Activated CD8-positive, alpha-beta memory T cell treated with anti-CD3 and anti-CD28 coated beads, Interleukin-2, amount 10 ng/mL, durations not matched to agents 7 days and 5 days (primary cell): ENCODE results near the gene XYLT1. TPM values are rescaled to one million over a fixed set of nuclear protein-coding genes. Genes with fewer than 3 reads are reported as not detected.

Experiments
- ATAC-seq: fragments of 150-1000 bp; cut with Tn5 transposase; one replicate; pipeline ENCODE4 v1.10.0; 2021; ENCODE audit warnings: moderate library complexity
- CTCF ChIA-PET: fragments of 350-600 bp; sonication (Branson Sonifier 250); formaldehyde crosslinking; loops from one replicate; lab custom pipeline; 2021; ENCODE audit warnings: antibody characterized with exemption; lab: Charles Lee
- DNase-seq: peaks from one replicate; pipeline ENCODE4 v3.0.0-alpha.2; 2020
- H3K27ac Mint-ChIP-seq: one replicate; pipeline ENCODE4 v1.8.0; 2021; ENCODE audit warnings: mild to moderate bottlenecking, mixed read lengths
- H3K27me3 Mint-ChIP-seq: one replicate; pipeline ENCODE4 v1.8.0; 2021; ENCODE audit warnings: mixed read lengths
- H3K36me3 Mint-ChIP-seq: one replicate; pipeline ENCODE4 v1.8.0; 2021; ENCODE audit warnings: mild to moderate bottlenecking, mixed read lengths
- H3K4me1 Mint-ChIP-seq: one replicate; pipeline ENCODE4 v1.8.0; 2021; ENCODE audit warnings: mixed read lengths
- H3K4me3 Mint-ChIP-seq: one replicate; pipeline ENCODE4 v1.8.0; 2021; ENCODE audit warnings: mild to moderate bottlenecking, moderate library complexity, mixed read lengths
- H3K9me3 Mint-ChIP-seq: one replicate; pipeline ENCODE4 v1.8.0; 2022; ENCODE audit warnings: low read depth, mixed read lengths
- total RNA-seq, 2 experiments: library from RNA; stranded (reverse); gene quantifications; one replicate each; pipeline ENCODE4 v1.2.3, GENCODE V29; 2021

Gene XYLT1
- total RNA-seq, 2 experiments from 2014 or later, result 35.7 to 40.9 TPM

DNA sequence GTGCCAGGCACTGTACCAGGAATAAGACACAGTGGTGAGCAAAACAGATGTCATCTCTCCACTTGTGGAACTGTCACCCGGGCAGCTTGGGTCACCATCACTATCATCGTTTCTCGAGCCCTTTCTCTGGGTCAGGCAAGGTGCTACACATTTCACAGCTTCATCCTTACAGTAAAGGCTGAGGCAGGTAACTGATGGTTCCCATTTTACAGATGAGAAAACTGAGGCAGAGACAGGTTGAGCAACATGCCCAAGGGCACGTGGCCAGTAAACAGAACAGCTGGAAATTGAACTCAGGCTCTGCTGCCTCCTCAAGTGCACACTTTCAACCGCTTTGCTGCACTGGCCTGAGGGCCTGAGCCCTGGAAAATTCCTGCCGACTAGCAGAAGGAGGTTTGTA, 294.6 kb downstream of the XYLT1 start:
- ATAC-seq, result no peak
- H3K36me3 Mint-ChIP-seq, result peaks cover 16% of the 10 kb centered on the region

GRCh38 chr16:17173281-17173680, 297.5 kb downstream of the XYLT1 start:
- DNase-seq, result peak; percentile 65
- Mint-ChIP-seq H3K36me3 (peaks cover 17% of the 10 kb centered on the region), H3K4me3 (no peak overlapping the region), H3K27me3 (no peaks in the 10 kb centered on the region), H3K27ac (no peak overlapping the region), H3K4me1 (peaks cover 18% of the 10 kb centered on the region), H3K9me3 (peaks cover 2% of the 10 kb centered on the region)
- CTCF ChIA-PET, result interaction anchor here (0.5 kb wide), 1 partner anchor 118 kb away, joined by 3 read pairs; no protein-coding TSS in a partner anchor
- peak; percentile 33 for ATAC-seq

More for the DNA sequence above, 294.6 kb downstream of the XYLT1 start:
- H3K4me3 Mint-ChIP-seq, result no peak overlapping the region
- CTCF ChIA-PET, result no interaction called here
- H3K9me3 Mint-ChIP-seq, result peaks cover 2% of the 10 kb centered on the region
- H3K4me1 Mint-ChIP-seq, result peaks cover 18% of the 10 kb centered on the region
- H3K27ac Mint-ChIP-seq, result no peak overlapping the region
- no peaks in the 10 kb centered on the region for H3K27me3 Mint-ChIP-seq
- DNase-seq, result no peak

GRCh38 chr16:17171250-17172143, 299.3 kb downstream of the XYLT1 start:
- DNase-seq, result no peak
- Mint-ChIP-seq H3K4me3 (no peak overlapping the region), H3K36me3 (peaks cover 21% of the 10 kb centered on the region), H3K4me1 (peaks cover 18% of the 10 kb centered on the region), H3K27me3 (no peaks in the 10 kb centered on the region), H3K27ac (no peak overlapping the region), H3K9me3 (peaks cover 2% of the 10 kb centered on the region)
- ATAC-seq, result no peak
- CTCF ChIA-PET, result no interaction called here

- peaks cover 16% of the 10 kb centered on the region for H3K36me3 Mint-ChIP-seq
- peaks cover 18% of the 10 kb centered on the region for H3K4me1 Mint-ChIP-seq
- no peak overlapping the region for H3K4me3 Mint-ChIP-seq
- H3K27ac Mint-ChIP-seq, result no peak overlapping the region
- ATAC-seq (no peak), DNase-seq (no peak)
- H3K9me3 Mint-ChIP-seq, result peaks cover 2% of the 10 kb centered on the region
- CTCF ChIA-PET, result no interaction called here
- H3K27me3 Mint-ChIP-seq, result no peaks in the 10 kb centered on the region
Measured at GRCh38 chr16:17170435-17170834, 300.3 kb downstream of the XYLT1 start.

- H3K9me3 Mint-ChIP-seq, result no peaks in the 10 kb centered on the region
- DNase-seq (no peak), ATAC-seq (no peak)
- H3K27ac Mint-ChIP-seq, result no peak overlapping the region
- peaks cover 6% of the 10 kb centered on the region for H3K36me3 Mint-ChIP-seq
- CTCF ChIA-PET, result no interaction called here
- no peak overlapping the region for H3K4me3 Mint-ChIP-seq
- H3K4me1 Mint-ChIP-seq, result peaks cover 10% of the 10 kb centered on the region
- H3K27me3 Mint-ChIP-seq, result no peaks in the 10 kb centered on the region
Measured at GRCh38 chr16:17168181-17168580, 302.6 kb downstream of the XYLT1 start.

GRCh38 chr16:17166095-17166494, 304.7 kb downstream of the XYLT1 start:
- ATAC-seq, result no peak

DNA sequence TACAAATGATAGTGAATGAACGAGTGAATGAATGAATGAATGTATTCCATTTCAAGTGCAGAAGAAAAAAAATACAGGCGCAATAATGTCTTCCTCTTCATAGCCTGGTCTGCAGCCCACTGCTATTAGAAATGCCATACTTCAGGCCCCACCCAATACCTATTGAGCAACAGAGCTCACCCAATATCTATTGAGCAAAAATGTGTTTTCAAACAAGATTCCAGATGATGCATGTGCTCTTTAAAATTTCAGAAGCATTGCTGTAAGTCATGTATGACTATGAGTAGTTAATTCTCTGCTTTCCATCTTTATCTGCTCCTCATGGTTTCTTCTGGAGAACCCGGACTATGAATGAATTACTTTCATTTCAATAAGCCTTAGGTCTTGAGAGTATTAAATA, 308.2 kb downstream of the XYLT1 start:
- DNase-seq (no peak), ATAC-seq (no peak)
- no peak overlapping the region for H3K4me3 Mint-ChIP-seq
- H3K27ac Mint-ChIP-seq, result no peak overlapping the region
- peaks cover 2% of the 10 kb centered on the region for H3K4me1 Mint-ChIP-seq
- no peaks in the 10 kb centered on the region for H3K27me3 Mint-ChIP-seq
- CTCF ChIA-PET, result no interaction called here
- no peaks in the 10 kb centered on the region for H3K9me3 Mint-ChIP-seq
- peaks cover 3% of the 10 kb centered on the region for H3K36me3 Mint-ChIP-seq

More at GRCh38 chr16:17166095-17166494, 304.7 kb downstream of the XYLT1 start:
- Mint-ChIP-seq H3K4me3 (no peak overlapping the region), H3K27me3 (no peaks in the 10 kb centered on the region), H3K4me1 (peaks cover 2% of the 10 kb centered on the region), H3K9me3 (no peaks in the 10 kb centered on the region), H3K36me3 (peaks cover 6% of the 10 kb centered on the region), H3K27ac (no peak overlapping the region)
- CTCF ChIA-PET, result no interaction called here
- no peak for DNase-seq

GRCh38 chr16:17160920-17161431, 309.8 kb downstream of the XYLT1 start:
- H3K4me3 Mint-ChIP-seq, result no peak overlapping the region
- no peaks in the 10 kb centered on the region for H3K36me3 Mint-ChIP-seq
- H3K4me1 Mint-ChIP-seq, result peaks cover 2% of the 10 kb centered on the region
- DNase-seq, result no peak
- no peak for ATAC-seq
- no peaks in the 10 kb centered on the region for H3K27me3 Mint-ChIP-seq
- CTCF ChIA-PET, result no interaction called here
- no peaks in the 10 kb centered on the region for H3K9me3 Mint-ChIP-seq
- no peak overlapping the region for H3K27ac Mint-ChIP-seq

DNA sequence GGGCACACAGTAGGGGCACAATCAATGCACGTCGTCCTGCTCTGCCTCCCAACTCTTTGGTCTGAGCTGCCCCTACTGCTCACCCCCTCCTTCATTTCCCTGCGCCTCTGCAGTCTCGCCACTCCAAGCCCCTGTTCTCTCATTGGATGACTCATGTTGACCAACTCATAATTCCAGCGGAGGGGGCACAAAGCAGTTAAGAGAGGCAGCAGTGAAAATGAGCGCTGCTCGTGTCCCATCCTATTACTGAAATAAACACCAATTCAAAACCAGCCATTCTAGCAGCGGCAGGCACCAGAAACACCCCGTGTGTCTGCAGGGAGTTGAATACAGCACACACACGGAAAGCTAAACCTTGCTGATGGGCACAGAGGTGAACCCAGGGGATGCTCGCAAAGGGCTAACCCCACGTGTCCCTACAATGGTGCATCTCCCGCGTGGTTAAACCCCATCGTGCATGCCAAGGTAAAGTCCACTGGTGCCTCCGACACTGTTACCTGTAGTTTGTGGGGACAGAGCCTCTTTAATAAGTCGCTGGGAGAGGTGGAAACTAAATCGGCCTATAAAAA, 310.4 kb downstream of the XYLT1 start:
- DNase-seq (no peak), ATAC-seq (no peak)
- Mint-ChIP-seq H3K27ac (no peak overlapping the region), H3K27me3 (no peaks in the 10 kb centered on the region), H3K9me3 (no peaks in the 10 kb centered on the region), H3K36me3 (no peaks in the 10 kb centered on the region), H3K4me3 (no peak overlapping the region), H3K4me1 (peaks cover 2% of the 10 kb centered on the region)
- CTCF ChIA-PET, result interaction anchor here (1.3 kb wide), 1 partner anchor 419 kb away, joined by 3 read pairs; no protein-coding TSS in a partner anchor

- H3K4me1 Mint-ChIP-seq, result peaks cover 2% of the 10 kb centered on the region
- DNase-seq (no peak), ATAC-seq (no peak)
- H3K27me3 Mint-ChIP-seq, result no peaks in the 10 kb centered on the region
- H3K36me3 Mint-ChIP-seq, result no peaks in the 10 kb centered on the region
- no peak overlapping the region for H3K4me3 Mint-ChIP-seq
- H3K27ac Mint-ChIP-seq, result no peak overlapping the region
- CTCF ChIA-PET, result interaction anchor here (1.3 kb wide), 1 partner anchor 420 kb away, joined by 3 read pairs; no protein-coding TSS in a partner anchor
- no peaks in the 10 kb centered on the region for H3K9me3 Mint-ChIP-seq
Measured at GRCh38 chr16:17159617-17160016, 311.1 kb downstream of the XYLT1 start.

- H3K36me3 Mint-ChIP-seq, result no peaks in the 10 kb centered on the region
- CTCF ChIA-PET, result no interaction called here
- H3K4me3 Mint-ChIP-seq, result no peak overlapping the region
- H3K27ac Mint-ChIP-seq, result no peak overlapping the region
- no peaks in the 10 kb centered on the region for H3K9me3 Mint-ChIP-seq
- DNase-seq, result no peak
- no peak for ATAC-seq
- no peaks in the 10 kb centered on the region for H3K4me1 Mint-ChIP-seq
- no peaks in the 10 kb centered on the region for H3K27me3 Mint-ChIP-seq
Measured at GRCh38 chr16:17155936-17156335, 314.8 kb downstream of the XYLT1 start.

DNA sequence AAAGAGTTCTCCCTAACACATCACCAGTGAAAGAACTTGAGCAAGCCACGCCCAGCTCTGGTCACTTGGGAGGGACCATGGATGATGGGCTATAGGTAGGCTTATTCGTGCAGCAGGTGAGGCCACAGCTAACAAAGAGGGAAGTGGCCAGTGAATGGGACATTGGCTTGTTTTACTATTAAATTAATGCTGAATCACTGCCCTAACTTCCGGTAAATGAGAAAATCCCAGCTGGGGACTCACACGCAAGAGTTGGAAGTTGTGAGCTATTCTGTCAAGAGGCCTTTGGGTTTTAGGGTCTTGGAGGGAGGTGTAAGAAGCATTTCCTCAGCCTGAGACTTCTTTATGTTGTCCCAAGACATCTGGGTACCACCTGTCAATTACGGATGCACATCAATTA, 315.3 kb downstream of the XYLT1 start:
- no peak for ATAC-seq
- Mint-ChIP-seq H3K27me3 (no peaks in the 10 kb centered on the region), H3K9me3 (no peaks in the 10 kb centered on the region), H3K36me3 (no peaks in the 10 kb centered on the region), H3K4me3 (no peak overlapping the region), H3K27ac (no peak overlapping the region), H3K4me1 (no peaks in the 10 kb centered on the region)
- DNase-seq, result no peak
- CTCF ChIA-PET, result no interaction called here

DNA sequence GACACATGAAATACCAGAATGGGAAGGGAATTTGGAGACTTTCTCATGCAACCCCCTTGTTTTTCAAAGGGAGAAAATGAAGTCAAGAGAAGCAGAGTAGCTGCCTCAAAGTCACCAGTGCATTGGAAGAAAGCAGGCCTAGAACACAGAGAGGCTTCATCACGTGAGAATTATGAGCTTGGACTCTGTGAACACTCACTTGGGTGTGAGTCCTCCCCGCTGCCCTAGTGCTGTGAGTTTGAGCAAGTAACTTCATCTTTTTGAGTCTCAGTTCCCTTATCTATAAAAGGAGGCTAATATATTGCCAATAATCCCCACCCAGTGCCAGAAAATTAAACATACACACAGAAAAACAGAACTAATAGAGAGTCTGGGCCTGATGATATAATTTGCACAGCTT, 315.8 kb downstream of the XYLT1 start:
- no peaks in the 10 kb centered on the region for H3K4me1 Mint-ChIP-seq
- no peak overlapping the region for H3K4me3 Mint-ChIP-seq
- H3K27ac Mint-ChIP-seq, result no peak overlapping the region
- no peaks in the 10 kb centered on the region for H3K36me3 Mint-ChIP-seq
- ATAC-seq (no peak), DNase-seq (no peak)
- H3K27me3 Mint-ChIP-seq, result no peaks in the 10 kb centered on the region
- no peaks in the 10 kb centered on the region for H3K9me3 Mint-ChIP-seq
- CTCF ChIA-PET, result no interaction called here

GRCh38 chr16:17152311-17152710, 318.4 kb downstream of the XYLT1 start:
- no peak overlapping the region for H3K4me3 Mint-ChIP-seq
- CTCF ChIA-PET, result no interaction called here
- ATAC-seq (no peak), DNase-seq (no peak)
- no peaks in the 10 kb centered on the region for H3K9me3 Mint-ChIP-seq
- H3K27ac Mint-ChIP-seq, result no peak overlapping the region
- H3K4me1 Mint-ChIP-seq, result no peaks in the 10 kb centered on the region
- no peaks in the 10 kb centered on the region for H3K27me3 Mint-ChIP-seq
- H3K36me3 Mint-ChIP-seq, result no peaks in the 10 kb centered on the region
